GM23248 (cell line): ENCODE data around the gene SIK3. TPM values are rescaled to one million over a fixed set of nuclear protein-coding genes. Genes with fewer than 3 reads are reported as not detected.
A peak's percentile ranks its signal among the peaks of the same experiment; 100 is the strongest.
"Not testable (repeated sequence)": the region's sequence is repeated elsewhere in the genome, so short reads cannot be mapped to it uniquely, and the experiment has no call there.

Source experiments
- DNase-seq: peaks from one replicate; pipeline ENCODE4 v3.0.0-alpha.2; 2015
- H2AFZ ChIP-seq: fragments of 200-600 bp; sonication (generic); 2 replicates; pipeline ENCODE4 v1.6.1; 2016; ENCODE audit warnings: antibody characterized with exemption
- H3F3A ChIP-seq: fragments of 200-600 bp; sonication (generic); 2 replicates; pipeline ENCODE4 v1.6.1; 2016; ENCODE audit warnings: mild to moderate bottlenecking, antibody characterized with exemption, mixed run types; ENCODE audit not compliant: insufficient read depth
- H3K27ac ChIP-seq: fragments of 200-600 bp; sonication (generic); 2 replicates; pipeline ENCODE4 v1.5.1; 2016; ENCODE audit warnings: mild to moderate bottlenecking
- H3K27me3 ChIP-seq: fragments of 200-600 bp; sonication (generic); replicated peaks from 2 replicates; pipeline ENCODE4 v1.6.1; 2016; ENCODE audit warnings: mild to moderate bottlenecking; ENCODE audit not compliant: insufficient read depth
- H3K36me3 ChIP-seq: fragments of 200-600 bp; sonication (generic); 2 replicates; pipeline ENCODE4 v1.6.1; 2016; ENCODE audit warnings: low read depth, mild to moderate bottlenecking
- H3K4me1 ChIP-seq: fragments of 200-600 bp; sonication (generic); 2 replicates; pipeline ENCODE4 v1.6.1; 2016; ENCODE audit warnings: mild to moderate bottlenecking; ENCODE audit not compliant: insufficient read depth
- H3K4me2 ChIP-seq: fragments of 200-600 bp; sonication (generic); one replicate; pipeline ENCODE4 v1.6.1; 2016; ENCODE audit warnings: mild to moderate bottlenecking; ENCODE audit not compliant: unreplicated experiment
- H3K4me3 ChIP-seq: fragments of 200-600 bp; sonication (generic); 2 replicates; pipeline ENCODE4 v1.5.1; 2016; ENCODE audit warnings: mild to moderate bottlenecking
- H3K79me2 ChIP-seq: fragments of 200-600 bp; sonication (generic); 2 replicates; pipeline ENCODE4 v1.6.1; 2016; ENCODE audit warnings: mild to moderate bottlenecking; ENCODE audit not compliant: insufficient read depth
- H3K9ac ChIP-seq: fragments of 200-600 bp; sonication (generic); 2 replicates; pipeline ENCODE4 v1.6.1; 2016; ENCODE audit warnings: mild to moderate bottlenecking
- H3K9me2 ChIP-seq: fragments of 200-600 bp; sonication (generic); 2 replicates; pipeline ENCODE4 v1.6.1; 2016; ENCODE audit warnings: mixed run types, mild to moderate bottlenecking, moderate library complexity; ENCODE audit not compliant: insufficient read depth
- H3K9me3 ChIP-seq: fragments of 200-600 bp; sonication (generic); one replicate; pipeline ENCODE4 v1.6.1; 2017; ENCODE audit warnings: low read depth
- H4K20me1 ChIP-seq: fragments of 200-600 bp; sonication (generic); 2 replicates; pipeline ENCODE4 v1.6.0; 2016; ENCODE audit not compliant: insufficient read depth
- EZH2 ChIP-seq: fragments of 200-600 bp; sonication (generic); IDR thresholded peaks from 2 replicates; pipeline ENCODE4 v1.6.1; 2018; ENCODE audit warnings: antibody characterized with exemption, mild to moderate bottlenecking; ENCODE audit not compliant: insufficient read depth, poor library complexity, severe bottlenecking
- EZH2phosphoT487 ChIP-seq: fragments of 200-600 bp; sonication (generic); IDR thresholded peaks from 2 replicates; pipeline ENCODE4 v1.6.1; 2018; ENCODE audit warnings: antibody characterized with exemption, moderate library complexity, mild to moderate bottlenecking, low read depth; ENCODE audit not compliant: insufficient read depth
- WGBS, 2 experiments: methylation state at CpG; one replicate each; pipeline ENCODE4 v1.1.6; 2015 to 2017; ENCODE audit warnings: low lambda C conversion rate in 2 of 2, low coverage in 1 of 2; ENCODE audit errors: missing lambda C conversion rate in 2 of 2; 5-methylcytosine and 5-hydroxymethylcytosine counted together
- in situ Hi-C: fragments of 300-500 bp; cut with MboI; formaldehyde crosslinking; loops from 2 replicates; pipeline ENCODE4 v1.15.0; 2020
- polyA plus RNA-seq: library from polyadenylated mRNA; unstranded; fragments of >200 nt; fragmentation: Nextera tagmentation; extraction: Ambion mirVana; gene quantifications from 2 replicates; pipeline ENCODE4 v1.2.1, GENCODE V29; 2016
- total RNA-seq: library from RNA; depleted of rRNA; stranded (reverse); fragments of >200 nt; shearing (Covaris generic); gene quantifications from 2 replicates; pipeline ENCODE4 v1.2.3, GENCODE V29; 2014

SIK3 gene
- total and polyA plus RNA-seq, 2 experiments from 2014 or later = 4.2 to 15.5 TPM

- H3K9me2 ChIP-seq = no peaks in the 10 kb centered on the region
- no peak for DNase-seq
- no peaks in the 10 kb centered on the region for H3K27me3 ChIP-seq
- H3K9ac ChIP-seq = no peak overlapping the region
- no peak overlapping the region for H3K4me3 ChIP-seq
- H4K20me1 ChIP-seq = no peaks in the 10 kb centered on the region
- TF ChIP-seq EZH2 (no peak), EZH2phosphoT487 (no peak)
- H3K4me1 ChIP-seq = peaks cover 17% of the 10 kb centered on the region
- 95 to 96% methylated on average over 3 of the region's 3 CpGs for WGBS, 2 experiments
- H3K79me2 ChIP-seq = no peaks in the 10 kb centered on the region
- H3K36me3 ChIP-seq = no peaks in the 10 kb centered on the region
- no peaks in the 10 kb centered on the region for H3K9me3 ChIP-seq
- H3K27ac ChIP-seq = no peak overlapping the region
- H2AFZ ChIP-seq = no peak overlapping the region
- H3F3A ChIP-seq = peaks cover 7% of the 10 kb centered on the region; the same call in 1 of the 2 replicates
- in situ Hi-C loops = no loop called here
- H3K4me2 ChIP-seq = no peak overlapping the region
Measured at GRCh38 chr11:116811194-116811593, 287.0 kb downstream of the SIK3 start.

GRCh38 chr11:116808262-116809175 is 289.7 kb downstream of the SIK3 start:
- WGBS, 2 experiments = 70 to 71% methylated on average over 14 of the region's 14 CpGs
- H3K4me1 ChIP-seq = peaks cover 17% of the 10 kb centered on the region
- H3K79me2 ChIP-seq = no peaks in the 10 kb centered on the region
- peak; percentile 87 for DNase-seq
- no peaks in the 10 kb centered on the region for H4K20me1 ChIP-seq
- peak overlapping the region; percentile 21; the same call in 1 of the 2 replicates for H2AFZ ChIP-seq
- no peaks in the 10 kb centered on the region for H3K27me3 ChIP-seq
- H3K4me2 ChIP-seq = peak overlapping the region; percentile 37
- TF ChIP-seq EZH2 = no peak
- TF ChIP-seq EZH2phosphoT487 = no peak
- peaks cover 7% of the 10 kb centered on the region; the same call in 1 of the 2 replicates for H3F3A ChIP-seq
- H3K27ac ChIP-seq = peak overlapping the region; percentile 95
- no peaks in the 10 kb centered on the region for H3K36me3 ChIP-seq
- no peaks in the 10 kb centered on the region for H3K9me2 ChIP-seq
- peak overlapping the region; percentile 73 for H3K9ac ChIP-seq
- in situ Hi-C loops = no loop called here
- H3K9me3 ChIP-seq = no peaks in the 10 kb centered on the region
- H3K4me3 ChIP-seq = no peak overlapping the region

- Histone ChIP-seq H3K27me3 (no peaks in the 10 kb centered on the region), H3K9me2 (no peaks in the 10 kb centered on the region), H3K4me2 (no peak overlapping the region), H4K20me1 (no peaks in the 10 kb centered on the region), H3K9ac (no peak overlapping the region), H3K4me1 (peaks cover 17% of the 10 kb centered on the region), H3F3A (peaks cover 7% of the 10 kb centered on the region; the same call in 1 of the 2 replicates), H3K9me3 (no peaks in the 10 kb centered on the region), H3K4me3 (no peak overlapping the region), H3K27ac (no peak overlapping the region), H2AFZ (no peak overlapping the region), H3K36me3 (no peaks in the 10 kb centered on the region), H3K79me2 (no peaks in the 10 kb centered on the region)
- in situ Hi-C loops = no loop called here
- DNase-seq = no peak
- 92% methylated on average over 6 of the region's 6 CpGs for WGBS, 2 experiments
- TF ChIP-seq EZH2phosphoT487 (no peak), EZH2 (no peak)
Measured at GRCh38 chr11:116807601-116808261, 290.5 kb downstream of the SIK3 start.

- Histone ChIP-seq H3K4me2 (no peak overlapping the region), H3K9me2 (no peaks in the 10 kb centered on the region), H3K36me3 (no peaks in the 10 kb centered on the region), H3K27ac (no peak overlapping the region), H3K79me2 (no peaks in the 10 kb centered on the region), H4K20me1 (no peaks in the 10 kb centered on the region), H3F3A (no peaks in the 10 kb centered on the region), H3K4me1 (peaks cover 6% of the 10 kb centered on the region), H2AFZ (no peak overlapping the region), H3K9me3 (no peaks in the 10 kb centered on the region), H3K9ac (no peak overlapping the region), H3K27me3 (no peaks in the 10 kb centered on the region), H3K4me3 (no peak overlapping the region)
- no peak for DNase-seq
- in situ Hi-C loops = no loop called here
- no peak for TF ChIP-seq EZH2phosphoT487
- no peak for TF ChIP-seq EZH2
- 33 to 34% methylated on average over 3 of the region's 3 CpGs for WGBS, 2 experiments
Measured at GRCh38 chr11:116804001-116804400, 294.2 kb downstream of the SIK3 start.

- H3K27ac ChIP-seq, H3K79me2 ChIP-seq, H2AFZ ChIP-seq, DNase-seq, H3K4me3 ChIP-seq, H3F3A ChIP-seq, H3K4me1 ChIP-seq, H3K9me2 ChIP-seq, H3K9me3 ChIP-seq, H3K36me3 ChIP-seq, H3K9ac ChIP-seq, in situ Hi-C loops, H3K4me2 ChIP-seq, H3K27me3 ChIP-seq, H4K20me1 ChIP-seq: not testable (repeated sequence)
Measured at GRCh38 chr11:116801662-116802061, 296.6 kb downstream of the SIK3 start.
